NCI-H2227 treated with DMSO at 0.1 percent for 48 hours (cell line): ENCODE measurements around the gene NXN.
"Not testable (repeated sequence)": the region's sequence is repeated elsewhere in the genome, so short reads cannot be mapped to it uniquely, and the experiment has no call there.

ENCODE experiments used
- DNase-seq: peaks from one replicate; lab custom pipeline; 2025; lab: John Stamatoyannopoulos, UW

Gene NXN

GRCh38 chr17:917941-918740, 61.4 kb downstream of the NXN start:
- DNase-seq = no peak

GRCh38 chr17:917391-917811, 62.2 kb downstream of the NXN start:
- DNase-seq = no peak

DNA sequence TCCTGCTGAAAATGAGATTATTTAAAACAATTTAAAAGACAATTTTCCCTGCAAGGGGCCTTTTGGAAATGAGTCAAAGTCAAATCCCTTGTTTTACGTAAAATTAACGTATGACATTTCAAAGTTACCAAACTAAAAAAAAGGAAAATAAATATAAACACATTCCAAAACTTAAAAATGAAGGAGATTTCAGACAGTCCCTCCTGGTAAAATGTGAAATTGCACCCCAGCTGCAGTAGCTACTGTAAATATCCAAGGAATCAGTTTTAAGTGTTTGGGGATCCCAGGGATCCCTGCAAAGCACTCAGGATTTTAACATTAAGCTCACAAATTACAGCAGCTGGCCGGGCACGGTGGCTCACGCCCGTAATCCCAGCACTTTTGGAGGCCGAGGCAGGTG, 63.3 kb downstream of the NXN start:
- DNase-seq = no peak

DNA sequence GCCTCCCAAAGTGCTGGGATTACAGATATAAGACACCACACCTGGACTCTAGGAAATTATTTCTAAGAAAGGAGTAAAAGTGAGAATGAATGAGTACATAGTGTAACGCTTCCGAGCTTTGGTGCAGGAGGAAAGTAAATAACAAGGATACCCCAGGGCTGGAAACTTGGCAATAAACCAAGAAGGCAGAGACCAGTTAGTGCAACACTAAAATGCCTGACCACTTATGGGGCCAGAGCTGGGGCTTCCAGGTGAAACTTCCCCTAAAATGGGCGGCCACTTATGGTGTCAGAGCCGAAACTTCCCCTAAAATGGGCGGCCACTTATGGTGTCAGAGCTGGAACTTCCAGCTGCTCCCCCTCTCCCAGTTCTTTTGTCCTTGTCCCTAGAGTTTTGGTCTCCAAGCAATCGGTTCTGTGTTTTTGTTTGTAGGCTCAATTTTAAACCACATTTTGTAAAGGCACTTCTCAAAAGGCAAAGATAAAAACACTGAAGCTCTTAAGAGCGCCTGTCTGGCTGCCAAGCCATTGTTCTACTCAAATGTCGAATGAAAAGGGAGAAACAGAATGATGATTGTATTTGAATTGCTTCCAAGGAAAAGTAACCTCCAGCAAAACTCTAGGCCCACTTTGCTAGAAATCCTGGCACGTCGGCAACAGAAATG, 63.9 kb downstream of the NXN start:
- DNase-seq = peak; percentile 7

GRCh38 chr17:914561-914960, 65.0 kb downstream of the NXN start:
- no peak for DNase-seq

DNA sequence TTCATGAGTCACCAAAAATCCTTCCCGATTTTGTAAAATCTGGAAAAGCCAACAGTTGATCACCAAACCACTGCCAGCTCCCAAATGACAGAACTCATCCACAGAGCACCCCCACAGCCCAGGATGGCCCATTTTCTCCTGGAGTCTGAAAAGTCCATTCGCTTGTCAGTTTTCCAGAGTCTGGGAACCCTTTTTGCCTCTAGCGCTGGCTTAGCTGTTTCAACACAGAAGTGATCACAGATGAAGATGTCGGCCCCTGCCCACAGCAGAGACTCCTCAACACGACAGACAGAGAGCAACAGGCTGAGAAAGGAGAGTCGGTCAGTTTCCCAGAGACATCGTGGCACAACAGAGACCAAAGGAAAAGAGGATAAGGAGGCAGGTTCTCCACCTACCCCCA, 66.4 kb downstream of the NXN start:
- no peak for DNase-seq

GRCh38 chr17:909642-910323, 69.8 kb downstream of the NXN start:
- no peak for DNase-seq

DNA sequence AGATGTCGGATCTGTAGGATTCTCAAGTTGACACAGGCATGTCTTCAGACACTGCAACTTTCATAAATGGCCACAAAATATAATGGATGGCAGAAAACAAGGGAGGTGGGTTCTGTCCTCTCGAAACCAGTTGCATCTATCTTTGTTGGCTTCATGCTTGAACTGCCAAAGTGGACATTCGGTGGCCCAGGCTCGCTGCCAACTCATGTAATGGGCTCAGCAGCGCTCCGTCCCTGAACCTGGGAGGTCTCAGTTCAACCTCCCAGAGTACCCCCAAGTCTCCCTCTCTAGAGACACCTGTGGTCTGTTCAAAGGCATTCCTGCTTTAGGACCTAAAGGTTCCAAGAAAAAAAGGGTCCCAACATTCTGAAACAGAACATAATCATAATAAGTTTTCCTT, 71.9 kb downstream of the NXN start:
- no peak for DNase-seq

DNA sequence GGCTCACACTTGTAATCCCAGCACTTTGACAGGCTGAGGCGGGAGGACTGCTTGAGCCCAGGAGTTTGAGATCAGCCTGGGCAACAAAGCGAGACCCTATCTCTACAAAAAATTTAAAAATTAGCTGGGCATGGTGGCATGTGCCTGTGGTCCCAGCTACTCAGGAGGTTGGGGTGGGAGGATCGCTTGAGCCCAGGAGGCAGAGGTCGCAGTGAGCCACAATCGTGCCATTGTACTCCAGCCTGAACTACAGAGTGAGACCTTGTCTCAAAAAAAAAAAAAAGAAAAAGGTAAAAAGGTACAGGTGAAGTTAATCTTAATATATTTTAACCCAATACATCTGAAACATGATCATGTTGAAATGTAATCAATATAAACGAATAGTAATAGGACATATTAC, 73.9 kb downstream of the NXN start:
- DNase-seq = not testable (repeated sequence)

DNA sequence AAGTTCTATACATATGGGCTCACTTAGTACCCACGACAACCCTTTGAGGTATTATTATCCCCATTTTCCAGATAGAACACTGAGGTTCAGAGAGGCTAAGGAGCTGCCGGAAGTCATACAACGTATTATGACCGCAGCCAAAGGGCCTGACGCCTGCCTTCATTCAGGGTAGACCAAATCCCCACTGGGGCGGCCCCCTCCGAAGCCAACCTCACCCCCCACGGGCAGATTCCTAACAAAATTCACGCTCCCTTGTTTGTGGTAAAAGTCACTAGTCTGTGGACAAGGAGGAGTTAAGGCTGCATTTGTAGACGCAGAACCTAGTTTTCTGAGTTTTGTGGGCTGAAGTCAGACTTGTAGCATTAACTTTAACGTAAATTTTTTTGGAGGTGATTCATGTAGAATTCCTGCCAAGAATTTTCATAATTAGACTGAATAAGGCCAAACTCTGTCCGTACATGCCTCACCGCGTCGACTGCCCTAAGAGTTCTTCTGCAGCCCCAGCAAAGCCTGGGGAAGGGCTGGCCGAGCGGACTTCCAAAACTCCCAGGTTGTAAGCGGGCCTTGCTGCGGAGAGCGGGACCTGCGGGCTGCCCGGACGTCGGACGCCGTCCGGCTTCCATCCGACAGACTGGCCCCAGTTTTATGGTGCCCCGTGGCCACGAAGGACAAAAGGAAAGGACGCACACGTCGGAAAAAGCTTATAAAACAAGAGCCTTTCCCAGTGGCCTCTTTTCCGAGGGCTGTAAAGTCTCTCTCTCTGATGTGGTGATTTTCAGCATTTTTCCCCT, 75.7 kb downstream of the NXN start:
- DNase-seq = no peak

- DNase-seq = no peak
Observed at GRCh38 chr17:902463-902862, 77.1 kb downstream of the NXN start.

- no peak for DNase-seq
Observed at GRCh38 chr17:901964-902363, 77.6 kb downstream of the NXN start.

DNA sequence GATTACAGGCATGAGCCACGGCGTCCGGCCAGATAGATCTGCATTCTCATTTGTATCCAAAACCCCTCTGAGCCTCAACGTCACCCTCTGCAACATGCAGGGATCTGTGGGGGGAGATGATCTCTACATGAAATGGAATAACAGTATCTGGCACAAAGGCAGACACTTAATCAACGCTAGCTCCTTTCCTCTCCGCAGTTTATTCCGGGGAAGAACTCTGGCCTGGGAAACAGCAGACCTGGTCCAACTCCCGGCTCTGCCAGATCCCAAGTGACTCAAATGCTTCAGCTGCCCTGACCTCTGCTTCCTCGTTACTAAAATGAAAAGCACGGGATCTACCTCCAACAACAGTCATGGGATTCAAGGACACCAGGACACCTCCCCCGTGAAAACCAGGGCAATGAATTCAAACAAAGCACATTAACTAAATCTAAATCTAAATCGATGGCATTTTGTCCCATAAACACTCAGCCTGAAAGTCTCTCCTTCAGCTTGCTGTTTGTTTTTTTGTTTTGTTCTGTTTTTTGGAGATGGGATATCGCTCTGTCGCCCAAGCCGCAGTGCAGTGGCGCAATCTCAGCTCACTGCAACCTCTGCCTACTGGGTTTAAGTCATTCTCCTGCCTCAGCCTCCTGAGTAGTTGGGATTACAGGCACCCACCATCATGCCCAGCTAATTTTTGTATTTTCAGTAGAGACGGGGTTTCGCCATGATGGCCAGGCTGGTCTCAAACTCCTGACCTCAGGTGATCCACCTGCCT, 78.2 kb downstream of the NXN start:
- no peak for DNase-seq

DNA sequence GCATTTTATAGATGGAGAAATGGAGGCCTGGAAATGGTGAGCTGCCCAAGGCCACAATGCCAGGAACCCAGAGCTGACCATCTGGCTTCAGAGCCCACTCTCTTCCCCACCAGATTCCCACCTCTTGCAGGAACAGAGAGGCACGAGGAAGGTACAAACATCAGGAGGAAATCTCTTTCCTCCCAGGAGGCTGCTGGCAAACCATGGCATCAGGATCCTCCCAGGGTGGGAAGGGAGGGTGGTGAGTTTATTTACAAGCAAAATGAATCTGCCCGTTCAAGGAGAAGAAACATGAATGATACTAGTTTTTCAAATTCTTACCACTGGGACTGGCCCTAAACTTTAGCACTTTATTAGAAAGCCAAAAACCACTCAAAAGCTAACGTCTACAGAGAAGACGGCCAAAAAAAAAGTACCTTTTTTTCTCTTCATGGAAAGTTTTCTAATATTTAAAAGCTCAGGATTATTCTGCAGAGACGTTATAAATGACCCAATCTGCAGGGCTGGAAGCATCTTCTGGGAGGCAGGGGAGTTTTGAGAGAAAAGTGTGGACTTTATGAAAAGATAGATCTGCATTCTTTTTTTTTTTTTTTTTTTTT, 79.1 kb downstream of the NXN start:
- no peak for DNase-seq

DNA sequence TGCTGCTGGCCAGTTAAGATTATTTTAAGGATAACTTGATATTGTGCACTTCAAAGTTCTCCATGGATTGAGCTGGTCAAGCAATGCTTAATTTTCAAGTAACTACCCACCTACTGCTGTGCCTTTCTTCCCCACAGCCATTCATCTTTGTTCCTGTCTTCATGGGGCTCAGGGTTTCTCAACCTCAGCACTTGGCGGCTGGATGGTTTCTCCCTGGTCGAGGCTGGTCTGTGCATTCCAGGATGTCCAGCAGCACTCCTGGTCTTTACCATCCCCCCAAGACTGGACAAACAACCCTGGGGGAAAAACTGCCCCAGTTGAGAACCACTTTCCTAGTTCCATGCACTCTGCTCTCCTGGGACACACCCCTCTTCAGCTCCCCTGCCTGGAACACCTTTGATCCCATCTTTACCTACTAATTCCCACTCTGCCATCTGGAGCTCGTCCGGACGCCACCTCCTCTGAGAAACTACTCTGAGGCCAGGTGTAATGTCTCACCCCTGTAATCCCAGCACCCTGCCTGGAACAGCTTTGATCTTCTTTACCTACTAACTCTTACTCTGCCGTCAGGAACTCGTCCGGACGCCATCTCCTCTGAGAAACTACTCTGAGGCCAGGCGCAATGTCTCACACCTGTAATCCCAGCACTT, 81.5 kb downstream of the NXN start:
- no peak for DNase-seq

DNA sequence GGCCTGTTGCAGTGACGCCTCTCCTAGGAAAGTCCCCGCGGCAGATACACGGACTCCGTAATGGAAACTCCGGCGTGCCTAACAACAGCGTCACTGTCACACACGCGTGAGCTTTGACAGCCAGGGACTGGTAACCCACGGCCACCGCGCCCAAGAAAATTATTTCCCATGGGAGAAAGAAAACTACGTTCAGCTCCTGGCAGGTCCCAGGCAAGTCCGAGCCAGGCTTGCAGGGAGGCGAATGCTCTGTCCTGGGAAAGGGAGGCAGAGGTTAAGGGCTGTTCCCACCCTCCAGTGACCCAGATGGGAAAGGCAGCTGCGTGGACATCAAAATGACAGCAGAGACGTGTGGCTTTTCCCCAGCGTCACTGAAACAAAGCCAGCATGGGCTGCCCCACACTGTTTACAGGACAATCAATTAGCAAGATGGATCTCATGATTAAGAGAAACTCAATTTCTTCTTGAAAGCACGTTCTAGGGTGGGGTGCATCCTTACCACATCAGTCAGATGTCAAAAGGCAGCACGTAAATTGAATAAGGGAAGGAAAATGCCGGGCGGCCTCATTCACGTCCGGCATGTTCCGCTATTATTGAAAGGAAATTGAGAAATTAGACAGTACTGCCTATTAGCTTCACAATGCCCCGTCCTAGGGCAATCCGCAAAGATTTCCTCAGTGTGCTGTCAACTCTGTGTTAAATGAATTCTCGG, 82.5 kb downstream of the NXN start:
- DNase-seq = no peak

- no peak for DNase-seq
Observed at GRCh38 chr17:896454-896853, 83.1 kb downstream of the NXN start.

DNA sequence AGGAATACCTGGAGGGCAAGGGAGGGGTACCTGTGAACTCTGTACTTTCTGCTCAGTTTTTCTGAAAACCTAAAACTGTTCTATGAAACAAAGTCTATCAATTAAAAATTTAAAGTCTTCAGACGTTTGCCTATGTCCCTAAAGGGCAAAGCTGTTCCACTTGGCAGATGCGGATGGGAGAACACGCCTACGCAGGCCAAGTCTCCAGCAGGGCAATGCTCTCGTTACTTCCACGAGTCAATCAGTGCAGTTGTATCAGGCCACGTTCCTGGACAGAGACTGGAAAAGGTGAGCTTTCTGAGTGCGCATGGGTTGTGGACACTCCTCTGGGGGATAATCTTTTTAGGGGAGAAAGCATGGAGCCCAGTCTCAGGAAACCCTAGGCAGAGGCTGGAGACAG, 86.6 kb downstream of the NXN start:
- DNase-seq = no peak

DNA sequence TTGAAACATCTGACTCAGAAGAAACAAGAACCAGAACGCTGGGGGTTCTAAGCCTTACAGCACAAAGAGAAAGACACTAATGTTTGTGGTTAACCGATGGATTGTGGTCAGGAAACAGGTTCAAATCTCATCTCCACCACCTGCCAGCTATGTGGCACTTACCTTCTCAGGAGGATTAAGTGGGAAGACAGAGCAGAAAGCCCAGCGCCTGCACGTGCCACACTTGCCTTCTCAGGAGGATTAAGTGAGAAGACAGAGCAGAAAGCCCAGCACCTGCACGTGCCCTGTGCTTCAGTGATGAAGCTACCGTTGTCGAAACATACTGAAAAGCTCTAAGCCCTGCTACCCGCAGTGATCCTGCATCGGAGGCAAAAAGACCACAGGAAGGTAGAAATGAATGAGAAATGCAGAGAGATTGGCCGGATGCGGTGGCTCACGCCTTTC, 90.6 kb downstream of the NXN start:
- no peak for DNase-seq
